Caco-2 (cell line): Measurements from ENCODE around the gene C1orf174. TPM values are rescaled to one million over a fixed set of nuclear protein-coding genes. Genes with fewer than 3 reads are reported as not detected.

Experiments
- BruUV-seq: library from RNA; stranded (reverse); fragments of 400-500 nt; replicated peaks from 2 replicates; lab custom pipeline; 2021; lab: Mats Ljungman, UMichigan
- CTCF ChIA-PET: fragments of 300-600 bp; sonication (Branson Sonifier 250); formaldehyde crosslinking; loops from one replicate; lab custom pipeline; 2022; ENCODE audit warnings: antibody characterized with exemption; lab: Charles Lee
- POLR2A ChIA-PET: fragments of 300-600 bp; sonication (Branson Sonifier 250); formaldehyde crosslinking; loops from one replicate; lab custom pipeline; 2022; ENCODE audit warnings: antibody characterized with exemption; lab: Charles Lee
- DNase-seq, 2 experiments: peaks; one replicate each; pipeline versions ENCODE4 v3.0.0 to v3.0.0-alpha.2; 2020 to 2022
- H3K27me3 ChIP-seq: replicated peaks from 2 replicates; pipeline ENCODE4 v1.6.0; 2011; ENCODE audit warnings: low read length; ENCODE audit not compliant: control insufficient read depth, insufficient read depth
- H3K36me3 ChIP-seq: 2 replicates; pipeline ENCODE4 v1.5.1; 2011; ENCODE audit warnings: low read length; ENCODE audit not compliant: control insufficient read depth, insufficient read depth
- H3K4me1 ChIP-seq: fragments of 250-450 bp; sonication (Bioruptor Pico); 2 replicates; pipeline ENCODE4 v1.5.1; 2020; ENCODE audit warnings: mild to moderate bottlenecking
- H3K4me3 ChIP-seq: 2 replicates; pipeline ENCODE4 v1.5.1; 2011; ENCODE audit warnings: low read depth, mild to moderate bottlenecking, control low read depth, low read length
- H3K9me3 ChIP-seq: fragments of 250-450 bp; sonication (Bioruptor Pico); 2 replicates; pipeline ENCODE4 v1.5.1; 2020; ENCODE audit warnings: mild to moderate bottlenecking, moderate library complexity
- H3K27ac Mint-ChIP-seq: one replicate; pipeline ENCODE4 v1.8.0; 2022; ENCODE audit warnings: mixed read lengths; ENCODE audit not compliant: unreplicated experiment
- H3K27me3 Mint-ChIP-seq: one replicate; pipeline ENCODE4 v1.8.0; 2022; ENCODE audit warnings: mixed read lengths; ENCODE audit not compliant: insufficient read depth, unreplicated experiment
- H3K36me3 Mint-ChIP-seq: one replicate; pipeline ENCODE4 v1.8.0; 2022; ENCODE audit warnings: mild to moderate bottlenecking, mixed read lengths; ENCODE audit not compliant: insufficient read depth, unreplicated experiment
- H3K4me1 Mint-ChIP-seq: one replicate; pipeline ENCODE4 v1.8.0; 2022; ENCODE audit warnings: low read depth, mixed read lengths; ENCODE audit not compliant: unreplicated experiment
- H3K4me3 Mint-ChIP-seq: one replicate; pipeline ENCODE4 v1.8.0; 2022; ENCODE audit warnings: mild to moderate bottlenecking, moderate library complexity, mixed read lengths; ENCODE audit not compliant: unreplicated experiment
- H3K9me3 Mint-ChIP-seq: one replicate; pipeline ENCODE4 v1.8.0; 2022; ENCODE audit warnings: mixed read lengths; ENCODE audit not compliant: unreplicated experiment
- CTCF ChIP-seq, 2 experiments: fragments of 200-600 bp in 1 of 2; IDR thresholded peaks; 1 replicate in 1 of 2; 2 replicates in 1 of 2; pipeline versions ENCODE4 v1.5.1 to v1.8.0; 2011 to 2022; ENCODE audit warnings: antibody characterized with exemption in 1 of 2, control low read depth in 1 of 2, inconsistent platforms in 1 of 2, low read depth in 1 of 2, low read length in 1 of 2, mild to moderate bottlenecking in 1 of 2, moderate library complexity in 1 of 2; ENCODE audit not compliant: insufficient read depth in 1 of 2, severe bottlenecking in 1 of 2, unreplicated experiment in 1 of 2
- intact Hi-C: fragments of 100-400 bp; cut with micrococcal nuclease; formaldehyde crosslinking; loops from one replicate; pipeline ENCODE4 v1.10.0; 2022; ENCODE audit not compliant: unreplicated experiment
- total RNA-seq: library from RNA; stranded (reverse); gene quantifications from 2 replicates; pipeline ENCODE4 v1.2.3, GENCODE V29; 2022

Gene C1orf174
- total RNA-seq, 1 experiment from 2014 or later = 19.2 TPM

GRCh38 chr1:3904843-3905185, 4.7 kb upstream of the C1orf174 start:
- H3K27me3 ChIP-seq = no peaks in the 10 kb centered on the region
- H3K4me1 Mint-ChIP-seq = no peaks in the 10 kb centered on the region
- no peaks in the 10 kb centered on the region for H3K27me3 Mint-ChIP-seq
- no peaks in the 10 kb centered on the region for H3K4me1 ChIP-seq
- H3K27ac Mint-ChIP-seq = no peak overlapping the region
- H3K36me3 Mint-ChIP-seq = peaks cover 5% of the 10 kb centered on the region
- H3K4me3 ChIP-seq = no peak overlapping the region
- BruUV-seq = no TSS peak
- H3K36me3 ChIP-seq = no peaks in the 10 kb centered on the region
- CTCF ChIA-PET = no interaction called here
- POLR2A ChIA-PET = no interaction called here
- H3K9me3 Mint-ChIP-seq = no peaks in the 10 kb centered on the region
- H3K4me3 Mint-ChIP-seq = no peak overlapping the region
- no peak for DNase-seq
- intact Hi-C loops = no loop called here
- no peak for TF ChIP-seq CTCF (IDR thresholded peaks at IDR 0.05; ENCODE audit: insufficient read depth in 1 of 2, low read depth in 1 of 2, low read length in 1 of 2, severe bottlenecking in 1 of 2, unreplicated experiment in 1 of 2)
- H3K9me3 ChIP-seq = no peaks in the 10 kb centered on the region

DNA sequence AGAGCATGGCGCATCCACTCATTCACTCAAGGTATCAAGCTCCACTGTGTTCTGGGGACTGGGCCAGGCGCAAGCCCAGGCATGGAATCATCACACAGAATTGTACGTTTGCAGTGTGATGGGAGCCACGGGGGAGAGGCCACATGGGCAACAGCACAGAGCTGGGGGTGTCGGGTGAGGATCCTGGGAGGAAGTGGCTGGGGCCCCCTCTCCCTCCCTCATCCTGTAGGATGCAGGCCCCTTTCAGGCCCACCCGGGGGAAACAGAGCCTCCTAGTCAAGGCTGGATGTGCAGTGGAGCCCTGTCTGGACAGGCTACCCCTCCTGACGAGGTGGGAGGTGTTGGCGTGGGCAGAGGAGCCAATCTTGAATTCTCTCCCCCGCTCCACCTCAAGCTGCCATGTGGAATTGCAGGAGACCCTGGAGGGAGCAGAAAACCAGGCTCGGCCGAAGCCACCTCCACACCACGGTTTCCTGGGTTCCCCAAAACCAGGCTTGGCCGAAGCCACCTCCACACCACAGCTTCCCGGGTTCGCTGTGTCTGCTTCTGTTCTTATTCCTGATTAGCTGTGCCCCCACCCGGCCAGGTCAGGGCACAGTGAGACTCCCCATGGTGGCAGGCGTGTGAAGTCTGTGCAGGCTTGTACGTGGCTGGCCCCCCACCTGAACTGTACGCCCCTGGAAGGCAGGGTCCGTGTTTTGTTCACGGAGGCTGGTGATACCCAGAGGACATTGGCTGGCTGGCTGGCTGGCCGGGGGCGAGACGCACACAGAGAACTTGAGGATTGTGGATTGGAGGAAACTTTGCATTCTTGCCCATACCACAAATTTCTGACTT, 4.2 kb upstream of the C1orf174 start:
- intact Hi-C loops = no loop called here
- Mint-ChIP-seq H3K4me3 (no peak overlapping the region), H3K9me3 (no peaks in the 10 kb centered on the region), H3K36me3 (peaks cover 6% of the 10 kb centered on the region), H3K27ac (no peak overlapping the region), H3K27me3 (no peaks in the 10 kb centered on the region), H3K4me1 (no peaks in the 10 kb centered on the region)
- H3K4me1 ChIP-seq = no peaks in the 10 kb centered on the region
- H3K9me3 ChIP-seq = no peaks in the 10 kb centered on the region
- no peak for TF ChIP-seq CTCF (IDR thresholded peaks at IDR 0.05; ENCODE audit: insufficient read depth in 1 of 2, low read depth in 1 of 2, low read length in 1 of 2, severe bottlenecking in 1 of 2, unreplicated experiment in 1 of 2)
- DNase-seq = no peak
- H3K27me3 ChIP-seq = no peaks in the 10 kb centered on the region
- ChIA-PET CTCF (no interaction called here), POLR2A (no interaction called here)
- no peak overlapping the region for H3K4me3 ChIP-seq
- no peaks in the 10 kb centered on the region for H3K36me3 ChIP-seq
- no TSS peak for BruUV-seq

- BruUV-seq = no TSS peak
- peaks cover 6% of the 10 kb centered on the region for H3K36me3 Mint-ChIP-seq
- no peak for TF ChIP-seq CTCF (IDR thresholded peaks at IDR 0.05; ENCODE audit: insufficient read depth in 1 of 2, low read depth in 1 of 2, low read length in 1 of 2, severe bottlenecking in 1 of 2, unreplicated experiment in 1 of 2)
- H3K27ac Mint-ChIP-seq = no peak overlapping the region
- H3K27me3 Mint-ChIP-seq = no peaks in the 10 kb centered on the region
- Histone ChIP-seq H3K4me3 (no peak overlapping the region), H3K9me3 (no peaks in the 10 kb centered on the region), H3K4me1 (no peaks in the 10 kb centered on the region), H3K36me3 (no peaks in the 10 kb centered on the region), H3K27me3 (no peaks in the 10 kb centered on the region)
- H3K4me3 Mint-ChIP-seq = peak overlapping the region; percentile 20
- DNase-seq = no peak
- CTCF ChIA-PET = no interaction called here
- intact Hi-C loops = no loop called here
- POLR2A ChIA-PET = no interaction called here
- H3K9me3 Mint-ChIP-seq = no peaks in the 10 kb centered on the region
- no peaks in the 10 kb centered on the region for H3K4me1 Mint-ChIP-seq
Observed at GRCh38 chr1:3903141-3904005, 3.3 kb upstream of the C1orf174 start.
